Stimulated activated CD8-positive, alpha-beta memory T cell treated with anti-CD3 and anti-CD28 coated beads, Interleukin-4, amount 100 ng/mL, for 1 hour (primary cell): ENCODE measurements around the gene TGM1.
A peak's percentile ranks its signal among the peaks of the same experiment; 100 is the strongest.

Source experiments
- DNase-seq, 2 donors: peaks; one replicate each; pipeline ENCODE4 v3.0.0-alpha.2; 2020; ENCODE audit warnings: low read depth in 2 of 2, low spot score in 1 of 2

Gene TGM1

DNA sequence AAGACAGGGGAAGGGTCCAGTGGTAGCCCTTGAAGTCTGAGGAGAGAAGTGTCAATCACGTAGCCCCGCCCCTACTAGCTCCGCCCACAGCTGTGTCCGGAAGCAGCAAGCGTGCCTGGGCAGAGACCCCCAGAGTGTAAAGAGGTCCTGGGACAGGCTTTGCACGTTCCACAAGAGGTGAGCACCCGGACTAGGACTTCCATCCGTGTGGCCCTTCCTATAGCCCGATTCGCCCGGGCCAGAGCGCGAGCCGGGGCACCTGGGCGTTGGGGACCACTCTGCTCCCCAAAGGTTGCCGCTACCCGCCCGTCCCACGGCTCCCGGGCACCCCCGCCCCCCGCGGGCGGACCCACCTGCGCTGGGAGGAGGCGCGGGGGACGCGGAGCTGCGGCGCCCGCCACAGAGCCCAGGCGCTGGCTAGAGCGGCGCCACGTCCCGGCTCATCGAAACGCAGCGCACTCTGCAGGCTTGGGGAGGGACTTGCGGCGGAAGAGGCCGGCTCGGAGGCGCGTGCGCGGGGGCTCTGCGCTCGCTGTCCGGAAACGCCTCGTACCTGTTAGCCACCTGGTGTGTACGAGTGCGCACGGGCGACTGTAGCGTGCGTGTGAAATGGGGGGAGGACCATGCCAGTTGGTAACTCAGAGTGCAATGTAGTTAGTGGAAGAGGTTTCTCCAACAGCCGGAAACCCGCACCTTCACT is 8.3 kb upstream of the TGM1 start, which contains the start of gene RABGGTA:
Gene RABGGTA (minus strand): TSS at position 464 of the 700 bp plus-strand sequence. CDS start 482 bp downstream, outside the sequence.
- DNase-seq, result peak; percentile 67 to 79

DNA sequence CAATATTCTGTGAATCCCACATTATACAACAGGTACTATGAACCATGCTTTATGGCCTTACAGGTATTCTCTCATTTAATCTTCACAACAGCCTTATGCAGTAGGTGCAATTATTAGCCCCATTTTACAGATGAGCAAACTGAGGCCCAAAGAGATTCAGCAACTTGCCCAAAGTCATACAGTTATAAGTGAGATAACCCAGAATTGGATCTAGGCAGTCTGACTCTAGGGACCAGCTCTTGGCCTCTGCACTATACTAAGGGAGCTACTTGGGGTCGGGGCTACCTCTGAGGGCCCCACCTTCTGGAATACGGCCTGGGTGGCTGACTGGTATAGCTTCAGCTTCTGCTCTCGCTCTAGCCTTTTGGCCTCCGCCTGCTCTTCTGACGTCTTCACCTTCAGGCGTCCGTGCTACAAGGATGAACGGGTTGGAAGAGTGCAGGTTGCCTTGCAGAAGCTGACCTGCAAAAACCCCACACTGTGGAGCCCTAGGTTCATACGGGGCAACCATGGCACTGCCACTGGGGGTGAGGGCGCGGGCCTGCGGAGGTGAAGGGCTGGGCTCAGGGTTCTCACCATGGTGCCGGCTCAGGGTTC is 7.7 kb upstream of the TGM1 start:
- DNase-seq, result no peak

DNA sequence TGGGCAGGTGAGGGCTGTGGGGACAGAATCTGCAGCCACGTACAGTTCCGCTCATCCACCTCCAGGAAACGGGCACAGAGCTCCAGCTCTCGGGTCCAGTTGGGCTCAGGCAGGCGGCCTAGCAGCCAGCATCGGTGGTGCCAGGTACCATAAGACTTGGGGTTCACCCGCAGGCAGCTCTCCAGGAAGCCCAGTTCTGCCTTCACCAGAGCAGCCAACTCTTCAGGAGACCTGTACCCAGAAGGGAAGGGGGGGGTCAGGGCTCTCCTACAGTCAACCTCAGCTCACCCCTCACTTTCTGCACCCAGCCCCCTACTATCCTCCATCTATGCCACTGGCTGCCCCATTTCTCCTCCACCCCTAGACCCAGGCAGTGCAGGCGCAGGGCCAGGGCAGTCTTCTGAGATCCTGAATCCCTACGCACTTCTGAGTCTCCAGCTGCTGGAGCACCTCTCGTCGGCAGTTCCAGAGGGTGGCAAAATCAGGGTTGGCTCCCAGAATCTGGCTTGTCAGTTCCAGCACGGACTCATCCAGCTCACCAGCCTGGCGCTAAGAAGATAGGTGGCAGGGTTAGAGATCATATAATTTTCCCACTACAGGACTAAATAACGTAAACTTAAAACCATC is 7.0 kb upstream of the TGM1 start:
- DNase-seq, result no peak

DNA sequence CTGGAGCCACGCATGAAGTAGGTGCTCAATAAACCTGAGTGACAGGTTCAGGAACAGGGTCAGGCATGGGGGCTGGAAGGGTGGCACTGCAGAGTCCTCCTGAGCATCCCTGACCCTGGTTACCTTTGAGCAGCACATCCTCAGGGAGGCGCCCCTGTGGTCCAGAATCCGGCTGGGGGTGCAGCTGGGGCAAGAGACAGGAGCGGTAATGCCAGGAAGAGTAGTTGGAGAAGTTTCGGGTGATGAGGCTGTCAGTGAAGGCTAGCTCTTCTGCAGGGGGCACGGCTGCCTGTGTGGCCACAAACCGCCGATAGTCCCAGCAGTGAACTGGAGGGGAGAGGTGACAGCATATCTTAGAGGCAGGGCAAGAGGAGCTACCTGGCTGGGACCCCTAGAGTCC is 6.4 kb upstream of the TGM1 start:
- no peak for DNase-seq

DNA sequence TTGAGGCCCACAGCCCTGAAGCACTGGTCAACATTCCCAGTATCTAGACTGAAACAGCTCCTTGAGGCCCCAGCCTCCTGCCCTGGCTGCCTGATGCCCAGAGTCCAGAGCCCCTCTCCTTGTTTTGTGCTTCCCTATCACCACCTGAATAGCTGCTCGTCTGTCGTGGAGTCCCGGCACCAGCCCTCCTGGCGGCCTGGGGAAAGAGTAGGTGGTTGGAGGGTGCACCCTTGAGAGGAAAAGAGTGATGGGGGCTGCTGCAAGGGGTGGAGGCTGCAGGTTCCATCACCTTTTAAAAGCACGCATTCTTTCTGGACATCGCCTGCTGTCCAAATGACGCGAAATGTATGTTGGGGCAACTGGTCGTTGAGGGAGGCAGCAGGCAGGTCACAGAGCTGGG is 5.2 kb upstream of the TGM1 start:
- no peak for DNase-seq

DNA sequence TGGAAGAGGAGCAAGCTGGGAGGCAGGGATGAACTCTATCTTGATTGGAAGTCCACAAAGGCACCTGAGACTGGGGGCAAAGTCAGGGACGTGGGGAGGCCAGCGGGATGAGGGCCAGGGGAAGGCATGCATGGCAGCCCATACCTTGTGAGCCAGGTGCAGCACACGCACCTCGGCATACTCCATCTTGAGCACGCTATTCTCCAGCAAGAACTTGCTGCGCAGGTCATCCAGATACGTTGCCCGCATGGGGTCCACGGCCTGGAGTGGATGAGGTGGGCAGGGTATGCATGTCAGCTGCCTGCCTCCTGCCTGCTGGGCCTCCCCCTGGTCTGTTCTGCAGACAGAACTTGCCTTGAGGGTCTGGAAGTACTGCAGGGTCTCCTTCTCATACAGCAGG is 4.5 kb upstream of the TGM1 start:
- DNase-seq, result no peak

DNA sequence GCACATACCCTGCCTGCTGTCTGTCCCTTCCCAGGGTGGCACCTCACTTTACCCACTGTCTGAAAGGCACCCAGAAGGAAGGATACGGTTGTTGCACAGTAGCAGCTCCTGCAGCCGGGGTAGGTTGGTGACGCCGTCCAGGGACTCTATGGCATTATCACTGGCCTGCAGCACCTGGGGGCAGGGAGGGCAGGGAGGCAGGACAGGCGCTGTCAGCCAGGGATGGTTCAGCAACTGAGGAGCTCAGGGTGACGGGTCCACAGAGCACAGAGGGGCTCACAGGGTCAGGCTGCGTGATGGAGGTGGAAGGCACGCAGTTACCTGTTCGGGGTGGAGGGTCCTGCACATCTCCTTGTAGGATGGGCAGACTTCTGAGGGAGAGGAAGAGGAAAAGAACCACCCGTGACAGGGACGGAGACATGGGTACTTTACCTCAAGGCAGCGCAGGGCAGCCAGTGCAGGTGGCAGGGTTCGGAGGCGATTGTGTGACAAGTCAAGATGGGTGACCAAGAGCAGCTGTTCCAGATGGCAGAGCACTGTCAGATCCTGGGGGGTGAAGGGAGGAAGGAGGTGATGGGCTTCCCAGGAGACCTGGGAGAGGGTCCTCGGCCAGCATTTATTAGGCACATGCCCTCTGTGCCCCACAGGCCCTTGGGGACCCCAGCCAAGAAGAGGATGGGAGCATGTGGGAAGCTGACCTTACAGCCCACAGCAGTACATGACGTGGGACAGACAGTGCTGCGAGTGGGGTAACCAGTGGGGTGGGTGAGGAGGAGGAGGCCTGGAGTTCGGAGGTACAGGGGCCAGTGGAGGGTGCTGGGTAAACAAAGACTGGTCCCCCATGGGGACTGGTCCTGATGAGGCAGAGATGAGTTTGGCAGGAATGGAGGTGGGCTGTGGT is 3.6 kb upstream of the TGM1 start:
- no peak for DNase-seq

DNA sequence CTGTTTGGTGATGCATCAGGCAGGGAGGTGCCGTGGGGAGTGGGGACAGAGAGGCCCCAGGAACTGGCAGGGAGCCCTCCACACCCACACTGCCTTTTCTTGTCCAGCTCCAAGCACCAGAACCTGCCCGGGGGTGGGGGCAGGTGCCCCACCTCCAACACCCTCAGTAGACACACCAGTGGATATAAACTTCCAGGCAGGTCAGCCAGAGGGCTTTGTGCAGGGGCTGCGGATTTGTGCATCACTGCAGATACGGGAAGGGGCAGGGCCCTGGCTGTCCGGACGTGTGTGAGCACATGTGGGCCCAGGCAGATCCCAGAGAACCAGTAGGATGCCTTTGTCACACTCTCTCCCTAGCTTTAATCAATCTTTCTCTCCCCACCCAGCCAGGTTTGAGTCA is 1.3 kb upstream of the TGM1 start:
- DNase-seq, result no peak

DNA sequence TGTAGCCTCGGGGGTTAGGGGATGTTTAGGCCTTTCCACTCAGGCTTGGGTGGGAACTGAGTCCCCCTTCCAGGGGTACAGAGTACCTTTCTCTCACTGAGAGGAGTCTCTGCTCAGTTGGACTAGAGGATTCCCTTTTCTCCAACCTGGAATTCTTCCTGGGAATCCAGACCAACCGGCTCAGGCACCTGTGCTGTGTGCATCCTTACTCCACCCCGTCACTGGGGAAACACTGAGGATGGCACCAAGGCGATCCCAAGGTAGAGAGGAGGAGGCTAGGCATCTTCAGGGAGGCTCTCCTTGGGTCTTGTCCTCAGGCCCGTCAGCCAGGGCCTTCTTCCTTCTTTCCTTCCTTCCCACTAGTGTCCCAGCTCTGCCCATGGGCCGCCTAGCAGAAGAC is 871 bp upstream of the TGM1 start:
- DNase-seq, result no peak

DNA sequence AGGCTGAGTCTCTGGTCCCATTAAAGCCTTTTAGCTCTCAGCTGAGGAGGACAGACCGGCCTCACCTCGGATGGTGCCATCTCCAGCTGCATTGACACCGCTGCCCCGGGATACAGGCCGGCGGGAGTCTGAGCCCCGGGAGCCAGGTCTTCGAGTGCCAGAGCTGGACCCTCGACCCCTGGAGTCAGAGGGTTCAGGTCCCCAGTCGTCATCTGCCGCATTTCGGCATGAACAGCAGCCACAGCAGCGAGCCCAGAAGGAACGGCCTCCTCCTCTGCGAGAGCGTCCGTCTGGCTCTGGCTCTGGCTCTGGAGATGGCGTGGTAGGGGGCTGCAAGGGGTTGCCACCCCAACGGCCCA is 1.0 kb downstream of the TGM1 start:
- no peak for DNase-seq

DNA sequence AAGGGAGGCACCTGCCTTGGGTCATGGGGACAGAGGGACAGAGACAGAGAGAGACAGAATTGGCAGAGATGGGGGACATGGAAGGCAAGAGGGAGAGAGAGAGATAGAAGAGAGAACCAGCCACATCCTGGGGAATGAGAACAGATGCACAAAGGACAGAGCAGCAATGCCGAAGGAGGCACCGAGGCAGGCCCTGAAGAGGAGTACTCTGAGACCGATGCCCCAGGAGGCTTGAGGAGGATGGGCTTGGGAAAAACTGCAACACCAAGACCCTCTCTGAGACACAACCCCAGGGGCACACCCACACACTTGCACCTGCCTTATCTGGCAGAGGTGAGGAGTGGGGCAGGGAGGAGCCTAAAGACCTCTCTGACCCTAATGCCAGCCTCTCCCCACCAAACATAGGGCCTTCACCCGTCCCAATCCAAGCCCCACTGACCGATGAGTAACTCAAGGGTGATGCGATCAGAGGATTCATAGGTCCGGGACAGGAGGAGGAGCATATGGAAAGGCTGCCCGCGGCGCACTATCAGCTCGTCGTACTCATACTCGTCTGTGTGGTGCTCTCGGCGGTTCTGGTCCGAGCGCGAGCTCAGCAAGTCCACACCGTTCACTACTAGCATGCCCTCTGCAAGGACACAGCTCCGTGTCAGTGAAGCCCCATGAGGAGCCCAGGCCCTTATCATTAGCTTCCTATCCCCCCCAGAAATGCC is 1.6 kb downstream of the TGM1 start:
- DNase-seq, result no peak

DNA sequence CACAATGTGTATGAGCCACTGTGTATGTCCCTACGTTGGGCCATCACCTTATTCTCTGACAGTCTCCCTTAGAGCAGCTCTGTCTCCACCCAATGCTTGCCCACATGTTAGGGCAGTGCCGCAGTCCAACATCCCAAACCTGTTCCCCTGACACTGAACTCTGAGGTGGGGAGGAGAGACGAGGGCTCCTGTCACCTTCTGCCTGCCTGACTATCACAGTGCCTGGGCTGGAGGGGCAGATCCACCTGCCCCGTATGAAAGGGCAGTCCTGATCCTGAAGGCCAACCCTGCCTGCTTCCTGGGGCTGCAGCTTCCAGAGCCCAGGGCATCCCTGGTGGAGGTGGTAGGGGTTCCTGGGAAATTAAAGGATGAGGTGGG is 2.2 kb downstream of the TGM1 start:
- DNase-seq, result no peak

DNA sequence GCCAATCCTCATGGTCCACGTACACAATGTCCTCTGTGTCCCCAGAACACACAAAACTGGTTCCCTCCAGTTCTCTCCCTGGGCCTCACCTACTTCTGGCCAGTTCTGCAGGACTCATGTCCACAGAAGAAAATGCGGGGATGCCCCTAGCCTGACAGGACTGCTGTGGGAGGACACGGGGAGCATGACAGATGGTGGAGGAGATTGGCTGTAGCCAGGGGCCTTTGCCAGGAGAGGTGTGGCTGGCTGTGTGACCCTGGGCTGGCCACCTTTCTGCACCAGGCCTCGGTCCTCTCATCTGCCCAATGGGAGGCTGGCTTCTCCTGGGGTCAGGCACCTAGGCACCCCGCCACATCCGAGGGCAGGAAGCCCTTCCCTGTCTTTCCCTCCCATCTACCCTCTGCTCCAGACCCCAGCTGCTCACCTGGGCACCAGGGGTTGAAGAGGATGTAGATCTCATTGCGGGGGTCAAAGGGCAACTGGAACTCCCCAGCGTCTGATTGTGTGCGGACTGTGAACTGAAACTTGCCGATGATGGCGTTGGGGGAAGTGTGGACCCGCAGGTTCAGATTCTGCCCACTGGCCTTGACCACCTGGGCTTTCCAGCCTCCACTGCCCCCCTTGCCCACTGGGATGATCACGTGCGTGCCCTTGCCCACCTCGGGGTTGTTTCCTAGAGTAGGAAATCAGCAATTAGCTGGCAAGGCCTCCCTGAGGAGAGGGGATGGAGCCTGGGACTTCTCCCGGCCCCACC is 2.8 kb downstream of the TGM1 start:
- no peak for DNase-seq

DNA sequence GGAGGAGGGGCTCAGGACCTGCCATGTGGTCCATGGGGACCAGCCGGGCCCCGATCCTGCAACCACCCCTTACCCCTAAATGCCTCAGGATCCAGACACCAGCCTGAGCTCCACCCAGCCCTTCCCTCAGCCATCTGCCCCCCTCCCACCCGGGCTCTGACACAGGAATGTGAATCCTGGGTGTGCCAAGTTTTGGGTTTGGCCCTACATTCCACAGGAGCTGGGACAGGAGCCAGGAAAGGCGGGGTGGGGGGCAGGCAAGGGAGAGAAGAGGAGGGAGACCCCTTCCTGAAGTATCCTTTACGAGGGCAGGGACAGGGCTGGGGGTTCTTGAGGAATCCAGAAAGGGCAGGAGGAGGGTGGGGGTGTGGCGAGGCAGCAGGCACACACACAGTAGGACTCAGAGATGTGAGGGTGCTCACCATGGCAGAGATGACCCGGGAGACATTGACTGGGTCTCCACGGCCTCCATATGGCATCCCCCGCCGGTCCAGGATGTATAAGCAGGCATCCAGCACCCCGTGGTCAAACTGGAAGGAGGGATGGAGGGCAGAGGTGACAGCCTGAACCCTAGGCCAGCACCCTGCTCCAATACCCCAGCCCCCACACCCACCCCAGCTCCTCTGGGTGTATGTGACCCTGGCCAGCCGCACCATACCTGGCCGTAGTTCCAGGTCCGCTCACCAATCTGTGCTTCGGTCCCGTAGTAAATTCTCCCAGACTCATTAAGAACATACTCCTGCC is 3.5 kb downstream of the TGM1 start:
- no peak for DNase-seq

DNA sequence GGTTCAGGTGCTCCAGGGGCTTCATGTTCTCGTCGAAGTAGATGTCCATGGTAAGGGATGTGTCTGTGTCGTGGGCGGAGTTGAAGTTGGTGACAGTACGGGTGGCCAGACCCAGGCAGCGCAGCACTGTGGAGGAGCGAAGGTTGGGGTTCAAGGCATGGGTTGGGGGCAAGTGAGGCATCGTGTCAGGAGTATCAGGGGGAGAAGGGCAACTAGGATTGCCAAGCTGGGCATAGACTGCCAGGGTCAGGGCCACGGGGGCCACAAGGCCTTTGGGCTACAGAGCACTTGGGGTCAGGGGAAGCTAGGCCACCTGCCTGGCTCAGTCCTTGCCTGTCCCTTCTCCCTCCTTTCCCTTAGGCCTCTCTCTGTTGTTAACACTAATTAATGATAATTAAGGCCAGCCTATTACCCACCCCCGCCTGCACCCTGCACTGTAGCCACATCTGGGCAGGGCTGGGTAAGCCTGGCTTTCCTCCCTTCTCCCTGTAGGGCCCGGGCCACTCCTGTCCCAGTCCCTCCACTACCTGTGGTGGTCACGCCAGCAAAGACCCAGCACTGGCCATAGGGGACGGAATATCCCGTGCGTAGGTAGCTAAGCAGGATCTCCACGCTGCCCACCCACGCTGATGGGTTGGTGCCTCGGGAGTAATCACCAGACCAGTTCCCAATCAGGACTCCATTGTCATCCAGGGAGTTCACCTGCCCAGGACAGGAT is 4.3 kb downstream of the TGM1 start:
- no peak for DNase-seq

DNA sequence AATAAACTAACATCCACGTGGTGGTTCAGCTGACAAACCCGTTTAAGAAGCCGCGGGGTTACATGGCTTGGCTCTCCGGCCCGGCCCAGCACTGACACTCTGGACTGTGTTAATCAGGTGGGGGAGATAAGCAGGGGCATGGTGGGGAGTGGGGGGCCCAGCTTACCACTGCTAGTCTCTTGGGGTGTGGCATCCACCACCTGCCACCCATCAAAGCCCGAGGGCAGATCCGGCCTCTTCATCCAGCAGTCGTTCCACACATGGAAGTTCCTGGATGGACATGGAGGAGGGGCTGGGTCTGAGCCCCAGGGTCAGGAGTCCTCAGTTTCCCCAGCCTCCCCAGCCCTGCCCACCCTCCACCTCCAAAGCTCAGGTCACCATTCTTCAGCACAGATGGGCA is 4.9 kb downstream of the TGM1 start:
- DNase-seq, result no peak

DNA sequence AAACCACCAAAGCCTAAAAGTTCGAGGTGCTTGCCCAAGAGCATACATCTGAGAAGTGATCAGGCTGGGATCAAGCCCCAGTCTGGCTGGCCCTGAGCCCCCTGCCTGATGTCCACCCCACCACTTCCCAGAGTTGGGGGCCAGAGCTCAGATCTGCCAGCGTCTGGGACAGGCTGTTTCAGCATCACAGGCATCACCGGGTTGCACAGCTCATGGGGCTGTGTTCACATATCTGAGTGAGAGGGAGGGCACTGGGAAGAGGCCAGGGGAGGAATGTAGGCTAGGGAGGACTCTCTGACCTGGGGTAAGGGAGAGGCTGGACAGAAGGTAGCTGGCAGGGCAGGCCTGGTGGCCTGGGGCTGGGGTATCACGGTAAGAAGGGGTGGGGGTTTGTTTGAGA is 6.0 kb downstream of the TGM1 start:
- DNase-seq, result no peak

DNA sequence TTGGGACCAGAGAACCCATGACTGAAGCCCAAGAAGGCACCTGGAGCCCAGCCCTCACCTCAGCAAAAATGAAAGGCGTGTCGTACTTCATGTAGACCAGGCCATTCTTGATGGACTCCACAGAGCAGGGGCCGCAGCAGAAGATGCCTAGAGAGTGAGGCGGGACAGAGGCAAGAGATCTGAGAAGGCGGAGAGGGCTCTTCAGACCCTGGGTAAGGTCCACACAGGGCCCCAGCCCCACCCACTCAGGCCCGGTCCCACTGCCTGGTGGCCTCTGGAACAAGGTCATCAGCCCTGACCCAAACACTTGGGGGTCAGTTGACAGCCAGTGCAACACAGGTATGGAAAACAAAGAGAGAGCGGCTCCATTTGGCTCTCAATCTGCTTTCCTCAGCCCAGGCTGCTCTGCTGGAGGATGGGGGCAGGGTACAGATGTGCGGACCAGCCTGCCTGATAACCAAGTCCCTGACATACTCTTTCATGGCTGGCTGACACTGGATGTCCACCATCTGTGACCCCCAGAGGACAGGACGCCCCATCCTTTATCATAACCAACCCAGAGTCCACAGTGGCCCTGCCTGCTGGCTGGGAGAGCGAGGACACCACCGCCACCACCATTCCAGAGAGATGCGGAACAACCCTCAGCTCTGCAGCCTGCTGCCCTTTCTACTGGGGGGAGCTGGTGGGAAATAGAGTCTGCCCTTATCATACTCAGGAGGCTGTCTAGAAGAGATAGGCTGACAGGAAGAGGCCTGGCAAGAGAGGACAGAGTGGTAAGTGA is 6.9 kb downstream of the TGM1 start:
- no peak for DNase-seq
